ENCODE measurements around the gene COX4I2.

- TF ChIP-seq POLR2A (IDR thresholded peaks at IDR 0.05; ENCODE audit: extremely low read depth, insufficient read length): no peak
- TF ChIP-seq, protein P1, sequence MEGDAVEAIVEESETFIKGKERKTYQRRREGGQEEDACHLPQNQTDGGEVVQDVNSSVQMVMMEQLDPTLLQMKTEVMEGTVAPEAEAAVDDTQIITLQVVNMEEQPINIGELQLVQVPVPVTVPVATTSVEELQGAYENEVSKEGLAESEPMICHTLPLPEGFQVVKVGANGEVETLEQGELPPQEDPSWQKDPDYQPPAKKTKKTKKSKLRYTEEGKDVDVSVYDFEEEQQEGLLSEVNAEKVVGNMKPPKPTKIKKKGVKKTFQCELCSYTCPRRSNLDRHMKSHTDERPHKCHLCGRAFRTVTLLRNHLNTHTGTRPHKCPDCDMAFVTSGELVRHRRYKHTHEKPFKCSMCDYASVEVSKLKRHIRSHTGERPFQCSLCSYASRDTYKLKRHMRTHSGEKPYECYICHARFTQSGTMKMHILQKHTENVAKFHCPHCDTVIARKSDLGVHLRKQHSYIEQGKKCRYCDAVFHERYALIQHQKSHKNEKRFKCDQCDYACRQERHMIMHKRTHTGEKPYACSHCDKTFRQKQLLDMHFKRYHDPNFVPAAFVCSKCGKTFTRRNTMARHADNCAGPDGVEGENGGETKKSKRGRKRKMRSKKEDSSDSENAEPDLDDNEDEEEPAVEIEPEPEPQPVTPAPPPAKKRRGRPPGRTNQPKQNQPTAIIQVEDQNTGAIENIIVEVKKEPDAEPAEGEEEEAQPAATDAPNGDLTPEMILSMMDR (IDR thresholded peaks at IDR 0.05; ENCODE audit: low read depth, low read length): no peak
- no peak for TF ChIP-seq MYC (IDR thresholded peaks at IDR 0.05; ENCODE audit: low read depth, low read length)
- no peak for TF ChIP-seq MAX (IDR thresholded peaks at IDR 0.05; ENCODE audit: low read depth, low read length)
These were observed 42.4 kb upstream of the COX4I2 start for GRCh38 chr20:31595380-31595653.

Data from NB4 (cell line).